Ascending aorta (tissue), 2 donors: ENCODE results near the gene FKRP. TPM values are rescaled to one million over a fixed set of nuclear protein-coding genes. Genes with fewer than 3 reads are reported as not detected.
"Not testable (repeated sequence)": the region's sequence is repeated elsewhere in the genome, so short reads cannot be mapped to it uniquely, and the experiment has no call there.

ENCODE experiments used
- DNase-seq, 2 donors: peaks; one replicate each; pipeline ENCODE4 v3.0.0-alpha.2; 2019; ENCODE audit warnings: low spot score in 2 of 2
- H3K27ac ChIP-seq, 2 donors: fragments of 200-600 bp; sonication (generic); one replicate each; pipeline ENCODE4 v1.5.1; 2016 to 2017; ENCODE audit warnings: mild to moderate bottlenecking in 1 of 2
- H3K27me3 ChIP-seq: fragments of 200-600 bp; sonication (generic); one replicate; pipeline ENCODE4 v1.5.1; 2017
- H3K36me3 ChIP-seq, 2 donors: fragments of 200-600 bp; sonication (generic); one replicate each; pipeline ENCODE4 v1.5.1; 2016
- H3K4me1 ChIP-seq, 2 donors: fragments of 200-600 bp; sonication (generic); one replicate each; pipeline ENCODE4 v1.5.1; 2016 to 2017; ENCODE audit warnings: mild to moderate bottlenecking in 1 of 2
- H3K4me3 ChIP-seq, 2 donors: fragments of 200-600 bp; sonication (generic); one replicate each; pipeline ENCODE4 v1.5.1; 2016 to 2017; ENCODE audit warnings: mild to moderate bottlenecking in 1 of 2
- H3K9me3 ChIP-seq, 2 donors: fragments of 200-600 bp; sonication (generic); one replicate each; pipeline ENCODE4 v1.5.1; 2016
- CTCF ChIP-seq, 3 experiments: fragments of 200-600 bp in 2 of 3; fragments of 450-650 bp in 1 of 3; sonication (generic) in 2 of 3; IDR thresholded peaks; one replicate each; pipeline ENCODE4 v1.5.1; 2016 to 2019; ENCODE audit warnings: antibody characterized with exemption in 3 of 3, mild to moderate bottlenecking in 1 of 3, moderate library complexity in 1 of 3
- intact Hi-C: fragments of 100-400 bp; cut with DNase I; formaldehyde crosslinking; loops from one replicate; pipeline ENCODE4 v1.15.1; 2023
- total RNA-seq: library from RNA; depleted of rRNA; stranded (reverse); fragments of >200 nt; gene quantifications from one replicate; pipeline ENCODE4 v1.1.0, GENCODE V29; 2016

The FKRP gene
- total RNA-seq, 1 donor from 2014 or later = 11.8 TPM

- no peaks in the 10 kb centered on the region for H3K9me3 ChIP-seq
- intact Hi-C loops = no loop called here
- TF ChIP-seq CTCF (IDR thresholded peaks at IDR 0.05) = no peak
Observed at GRCh38 chr19:46797881-46798280, 52.0 kb downstream of the FKRP start.

GRCh38 chr19:46798713-46799112 is 52.9 kb downstream of the FKRP start:
- Histone ChIP-seq H3K4me3 (no peak overlapping the region), H3K36me3 (no peaks in the 10 kb centered on the region), H3K27me3 (no peaks in the 10 kb centered on the region), H3K4me1 (peaks cover 0 to 2% of the 10 kb centered on the region in 2 donors), H3K9me3 (no peaks in the 10 kb centered on the region), H3K27ac (no peak overlapping the region)
- intact Hi-C loops = no loop called here
- no peak for DNase-seq
- no peak for TF ChIP-seq CTCF (IDR thresholded peaks at IDR 0.05)

More at GRCh38 chr19:46797881-46798280, 52.0 kb downstream of the FKRP start:
- H3K4me3 ChIP-seq = no peak overlapping the region
- H3K36me3 ChIP-seq = no peaks in the 10 kb centered on the region
- DNase-seq = no peak
- H3K27me3 ChIP-seq = no peaks in the 10 kb centered on the region
- peaks cover 0 to 2% of the 10 kb centered on the region in 2 donors for H3K4me1 ChIP-seq
- H3K27ac ChIP-seq = no peak overlapping the region

GRCh38 chr19:46802152-46802551 is 56.3 kb downstream of the FKRP start:
- no peak for DNase-seq
- Histone ChIP-seq H3K4me1 (no peaks in the 10 kb centered on the region), H3K27me3 (no peaks in the 10 kb centered on the region), H3K36me3 (no peaks in the 10 kb centered on the region), H3K27ac (no peak overlapping the region), H3K9me3 (no peaks in the 10 kb centered on the region), H3K4me3 (no peak overlapping the region)
- TF ChIP-seq CTCF (IDR thresholded peaks at IDR 0.05) = no peak
- intact Hi-C loops = no loop called here

- Histone ChIP-seq H3K9me3 (no peaks in the 10 kb centered on the region), H3K27me3 (no peaks in the 10 kb centered on the region), H3K4me1 (no peaks in the 10 kb centered on the region), H3K4me3 (no peak overlapping the region), H3K27ac (no peak overlapping the region), H3K36me3 (no peaks in the 10 kb centered on the region)
- no peak for TF ChIP-seq CTCF (IDR thresholded peaks at IDR 0.05)
- intact Hi-C loops = no loop called here
- DNase-seq = no peak
Observed at GRCh38 chr19:46803555-46803954, 57.7 kb downstream of the FKRP start.

- H3K27me3 ChIP-seq, intact Hi-C loops, H3K4me3 ChIP-seq, H3K27ac ChIP-seq, H3K9me3 ChIP-seq, H3K36me3 ChIP-seq, DNase-seq, H3K4me1 ChIP-seq: not testable (repeated sequence)
Observed at GRCh38 chr19:46804432-46804831, 58.6 kb downstream of the FKRP start.

GRCh38 chr19:46806656-46807055 is 60.8 kb downstream of the FKRP start:
- Histone ChIP-seq H3K4me3 (no peak overlapping the region), H3K9me3 (no peaks in the 10 kb centered on the region), H3K4me1 (no peaks in the 10 kb centered on the region), H3K27ac (no peak overlapping the region), H3K36me3 (no peaks in the 10 kb centered on the region), H3K27me3 (no peaks in the 10 kb centered on the region)
- no peak for TF ChIP-seq CTCF (IDR thresholded peaks at IDR 0.05)
- no peak for DNase-seq
- intact Hi-C loops = no loop called here

Other genes with a start within 250 kb of the FKRP start
- gene CALM3, start 144.7 kb upstream of the FKRP start, total RNA-seq = 159 TPM
- 120 TPM for gene PTGIR, start 121.0 kb upstream of the FKRP start, total RNA-seq
- not detected for gene GNG8, start 109.9 kb upstream of the FKRP start, total RNA-seq
- gene DACT3, start 84.9 kb upstream of the FKRP start, total RNA-seq = 104 TPM
- gene PRKD2, start 28.9 kb upstream of the FKRP start, total RNA-seq = 101 TPM
- gene STRN4, start 393 bp downstream of the FKRP start, total RNA-seq = 151 TPM
- gene SLC1A5, start 42.5 kb downstream of the FKRP start, total RNA-seq = 86.8 TPM
- gene AP2S1, start 104.8 kb downstream of the FKRP start, total RNA-seq = 96.6 TPM
- 23.7 TPM for gene ARHGAP35, start 114.9 kb downstream of the FKRP start, total RNA-seq